Hepatocyte (in vitro differentiated cells): ENCODE data around the gene SESN3.

Experiments
- EZH2 ChIP-seq: fragments of 200-600 bp; sonication (generic); IDR thresholded peaks from 2 replicates; pipeline ENCODE4 v1.6.1; 2016; ENCODE audit warnings: antibody characterized with exemption, mild to moderate bottlenecking, borderline replicate concordance
- TF ChIP-seq, protein P1 (sequence below): fragments of 200-600 bp; sonication (generic); IDR thresholded peaks from 2 replicates; pipeline ENCODE4 v1.5.1; 2016; ENCODE audit warnings: antibody characterized with exemption, mild to moderate bottlenecking; ENCODE audit not compliant: poor library complexity

DNA sequence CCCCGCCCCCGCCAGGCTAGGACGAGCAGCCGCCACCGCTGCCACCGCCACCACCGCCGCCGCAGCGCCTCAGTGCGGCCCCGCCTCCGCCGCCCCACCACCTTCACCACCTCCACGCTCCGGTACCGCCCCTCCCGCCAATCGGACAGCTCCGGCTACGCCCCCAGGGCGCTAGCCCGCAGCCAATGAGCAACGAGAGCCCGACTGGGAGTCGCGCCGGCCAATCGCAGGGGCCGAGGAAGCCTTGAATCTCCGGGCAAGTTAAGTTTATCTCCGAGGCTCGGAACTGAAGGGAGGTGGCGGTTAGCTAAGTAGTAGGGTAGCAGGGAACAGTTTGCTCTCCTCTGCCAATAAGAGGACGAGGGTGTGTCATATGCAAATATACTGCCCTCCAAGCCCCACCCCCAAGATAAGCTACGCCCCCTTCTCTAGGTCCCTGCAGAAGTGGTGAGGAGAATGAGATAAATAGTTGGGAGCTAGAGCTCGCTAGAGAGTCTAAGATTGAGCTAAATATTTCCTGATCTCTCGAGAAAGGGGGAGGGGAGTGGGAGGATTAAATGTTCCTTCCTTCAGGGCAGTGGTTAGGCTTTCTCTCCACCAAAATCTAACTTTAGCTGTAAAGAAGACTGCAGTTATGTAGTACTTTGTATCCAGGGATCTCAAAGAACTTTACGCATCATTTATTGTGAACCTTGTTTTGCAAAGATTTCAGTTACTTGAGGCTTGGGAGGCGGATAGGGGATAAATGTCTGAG, at the start of gene SESN3:
- TF ChIP-seq, protein P1, sequence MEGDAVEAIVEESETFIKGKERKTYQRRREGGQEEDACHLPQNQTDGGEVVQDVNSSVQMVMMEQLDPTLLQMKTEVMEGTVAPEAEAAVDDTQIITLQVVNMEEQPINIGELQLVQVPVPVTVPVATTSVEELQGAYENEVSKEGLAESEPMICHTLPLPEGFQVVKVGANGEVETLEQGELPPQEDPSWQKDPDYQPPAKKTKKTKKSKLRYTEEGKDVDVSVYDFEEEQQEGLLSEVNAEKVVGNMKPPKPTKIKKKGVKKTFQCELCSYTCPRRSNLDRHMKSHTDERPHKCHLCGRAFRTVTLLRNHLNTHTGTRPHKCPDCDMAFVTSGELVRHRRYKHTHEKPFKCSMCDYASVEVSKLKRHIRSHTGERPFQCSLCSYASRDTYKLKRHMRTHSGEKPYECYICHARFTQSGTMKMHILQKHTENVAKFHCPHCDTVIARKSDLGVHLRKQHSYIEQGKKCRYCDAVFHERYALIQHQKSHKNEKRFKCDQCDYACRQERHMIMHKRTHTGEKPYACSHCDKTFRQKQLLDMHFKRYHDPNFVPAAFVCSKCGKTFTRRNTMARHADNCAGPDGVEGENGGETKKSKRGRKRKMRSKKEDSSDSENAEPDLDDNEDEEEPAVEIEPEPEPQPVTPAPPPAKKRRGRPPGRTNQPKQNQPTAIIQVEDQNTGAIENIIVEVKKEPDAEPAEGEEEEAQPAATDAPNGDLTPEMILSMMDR, result peak; percentile 43
- TF ChIP-seq EZH2, result no peak
